Erythroblast (primary cell): ENCODE measurements around the gene SPEF2.

ENCODE experiments used
- GATA1 ChIP-seq: IDR thresholded peaks from 2 replicates; pipeline ENCODE4 v1.6.1; 2011; ENCODE audit warnings: low read depth, mild to moderate bottlenecking, control low read depth, low read length, moderate library complexity
- POLR2A ChIP-seq: IDR thresholded peaks from 2 replicates; pipeline ENCODE4 v1.6.1; 2011; ENCODE audit warnings: mild to moderate bottlenecking, low read length

DNA sequence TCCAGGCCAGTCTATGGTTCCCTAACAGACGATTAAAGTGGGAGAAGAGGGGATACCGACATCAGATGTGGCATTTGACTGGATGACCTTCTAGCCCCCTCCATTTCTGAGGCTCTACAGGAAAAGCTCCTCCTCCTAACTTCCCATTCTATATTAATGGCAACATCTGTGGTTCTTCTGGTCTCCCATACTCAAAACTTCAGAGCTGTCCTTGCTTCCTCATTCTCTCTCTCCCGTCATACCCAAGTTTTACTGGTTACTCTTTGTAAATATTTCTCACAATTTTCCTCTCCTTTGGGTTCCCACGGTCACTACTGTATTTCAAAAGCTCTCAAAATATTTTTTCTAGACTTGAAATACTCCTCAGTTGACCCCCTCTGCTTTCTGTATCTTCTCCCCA lies 203.1 kb downstream of the SPEF2 start:
- TF ChIP-seq POLR2A (no peak), GATA1 (no peak)
